Spleen (tissue), 7 donors: ENCODE results near the gene HOGA1.

ENCODE experiments used
- CTCF ChIP-seq, 11 experiments: fragments of 200-600 bp in 7 of 11; fragments of 450-650 bp in 4 of 11; sonication (generic) in 4 of 11; IDR thresholded peaks in 8 of 11; conservative IDR thresholded peaks in 3 of 11; 1 replicate in 7 of 11; 2 replicates in 4 of 11; pipeline versions ENCODE4 v1.4.0 to v1.8.0; 2016 to 2021; ENCODE audit warnings: antibody characterized with exemption in 11 of 11, inconsistent platforms in 4 of 11, mild to moderate bottlenecking in 1 of 11
- POLR2A ChIP-seq, 3 donors: fragments of 450-650 bp; IDR thresholded peaks; one replicate each; pipeline ENCODE4 v1.5.1; 2017; ENCODE audit warnings: antibody characterized with exemption in 3 of 3, mild to moderate bottlenecking in 1 of 3
- POLR2AphosphoS5 ChIP-seq, 3 donors: sonication (generic); formaldehyde crosslinking; IDR thresholded peaks; one replicate each; pipeline ENCODE4 v1.5.1; 2017; ENCODE audit warnings: antibody characterized with exemption in 3 of 3
- donor health status: DM: no; HTN: no; CAD: no; lungs with moderate emphysema.
- donor health status: DM: no; HTN: no; CAD: no.
- donor health status: DM: no; HTN: no; CAD: no.

- TF ChIP-seq CTCF (IDR thresholded peaks at IDR 0.05 in 8 of 11, conservative IDR thresholded peaks at IDR 0.05 in 3 of 11): no peak
- TF ChIP-seq POLR2A (IDR thresholded peaks at IDR 0.05): no peak
- no peak for TF ChIP-seq POLR2AphosphoS5 (IDR thresholded peaks at IDR 0.05)
Measured at GRCh38 chr10:97656777-97657176, 72.6 kb downstream of the HOGA1 start.
